ENCODE measurements around the gene GLIS1.

GLIS1 gene

GRCh38 chr1:53575955-53576320 is 163.0 kb downstream of the GLIS1 start:
- no peak for DNase-seq

GRCh38 chr1:53575141-53575954 is 163.6 kb downstream of the GLIS1 start:
- no peak for DNase-seq

- no peak for DNase-seq
These were observed 164.3 kb downstream of the GLIS1 start for GRCh38 chr1:53574621-53575020.

- no peak for DNase-seq
These were observed 165.0 kb downstream of the GLIS1 start for GRCh38 chr1:53573931-53574330.

- no peak for DNase-seq
These were observed 165.4 kb downstream of the GLIS1 start for GRCh38 chr1:53573522-53573921.

GRCh38 chr1:53572815-53573173 is 166.2 kb downstream of the GLIS1 start:
- no peak for DNase-seq

- no peak for DNase-seq
These were observed 166.7 kb downstream of the GLIS1 start for GRCh38 chr1:53572065-53572814.

- no peak for DNase-seq
These were observed 170.4 kb downstream of the GLIS1 start for GRCh38 chr1:53568540-53568939.

GRCh38 chr1:53567851-53568250 is 171.1 kb downstream of the GLIS1 start:
- DNase-seq = no peak

GRCh38 chr1:53567450-53567849 is 171.5 kb downstream of the GLIS1 start:
- no peak for DNase-seq

- DNase-seq = no peak
These were observed 175.4 kb downstream of the GLIS1 start for GRCh38 chr1:53563611-53564010.

- no peak for DNase-seq
These were observed 176.0 kb downstream of the GLIS1 start for GRCh38 chr1:53562981-53563379.

- no peak for DNase-seq
These were observed 176.5 kb downstream of the GLIS1 start for GRCh38 chr1:53562291-53562980.

GRCh38 chr1:53561503-53562105 is 177.4 kb downstream of the GLIS1 start:
- DNase-seq = no peak

- no peak for DNase-seq
These were observed 178.1 kb downstream of the GLIS1 start for GRCh38 chr1:53560581-53561502.

- no peak for DNase-seq
These were observed 178.9 kb downstream of the GLIS1 start for GRCh38 chr1:53559854-53560580.

GRCh38 chr1:53559391-53559815 is 179.6 kb downstream of the GLIS1 start:
- DNase-seq = no peak

GRCh38 chr1:53558739-53559315 is 180.1 kb downstream of the GLIS1 start:
- no peak for DNase-seq

- DNase-seq = no peak
These were observed 180.9 kb downstream of the GLIS1 start for GRCh38 chr1:53557830-53558738.

- no peak for DNase-seq
These were observed 181.6 kb downstream of the GLIS1 start for GRCh38 chr1:53557369-53557768.

All from stimulated activated CD4-positive, alpha-beta T cell treated with anti-CD3 and anti-CD28 coated beads, Interleukin-4, amount 100 ng/mL, for 4 hours (primary cell).